ENCODE data around the gene ZDHHC12.

Gene ZDHHC12

GRCh38 chr9:128724744-128725211 is 851 bp upstream of the ZDHHC12 start:
- peak; percentile 57 for ATAC-seq
- TF ChIP-seq TCF4 (CRISPR knock-in tag; IDR thresholded peaks at IDR 0.05; ENCODE audit: borderline replicate concordance) (no peak), TOX (CRISPR knock-in tag; IDR thresholded peaks at IDR 0.05; ENCODE audit: borderline replicate concordance) (no peak), SNAI2 (CRISPR knock-in tag; IDR thresholded peaks at IDR 0.05) (no peak), ZNF8 (CRISPR knock-in tag; IDR thresholded peaks at IDR 0.05) (no peak), ARNTL (CRISPR knock-in tag; IDR thresholded peaks at IDR 0.05; ENCODE audit: borderline replicate concordance, low read depth) (no peak), CREB5 (CRISPR knock-in tag; IDR thresholded peaks at IDR 0.05; ENCODE audit: low read depth) (0 out of 2 replicates have a peak, but pooled peaks have one; percentile 22), OSR1 (CRISPR knock-in tag; IDR thresholded peaks at IDR 0.05) (no peak), CSDC2 (CRISPR knock-in tag; IDR thresholded peaks at IDR 0.05) (0 out of 2 replicates have a peak, but pooled peaks have one; percentile 11), ZNF70 (CRISPR knock-in tag; IDR thresholded peaks at IDR 0.05) (no peak), ZNF565 (CRISPR knock-in tag; conservative IDR thresholded peaks at IDR 0.05; ENCODE audit: low read depth) (no peak), ESRRG (CRISPR knock-in tag; IDR thresholded peaks at IDR 0.05) (no peak), ZC3H10 (CRISPR knock-in tag; IDR thresholded peaks at IDR 0.05) (0 out of 2 replicates have a peak, but pooled peaks have one; percentile 1), ZFP3 (CRISPR knock-in tag; IDR thresholded peaks at IDR 0.05) (no peak), RARB (CRISPR knock-in tag; IDR thresholded peaks at IDR 0.05) (no peak), BACH2 (CRISPR knock-in tag; IDR thresholded peaks at IDR 0.05; ENCODE audit: borderline replicate concordance) (no peak), ISL1 (CRISPR knock-in tag; IDR thresholded peaks at IDR 0.05) (no peak), CSRNP3 (CRISPR knock-in tag; IDR thresholded peaks at IDR 0.05) (no peak), ZFP30 (CRISPR knock-in tag; IDR thresholded peaks at IDR 0.05) (no peak), TSHZ2 (CRISPR knock-in tag; IDR thresholded peaks at IDR 0.05) (no peak), PPARA (CRISPR knock-in tag; IDR thresholded peaks at IDR 0.05; ENCODE audit: borderline replicate concordance) (no peak), POU6F1 (CRISPR knock-in tag; IDR thresholded peaks at IDR 0.05; ENCODE audit: borderline replicate concordance, low read depth) (no peak), PATZ1 (CRISPR knock-in tag; IDR thresholded peaks at IDR 0.05; ENCODE audit: borderline replicate concordance) (no peak), GLIS3 (CRISPR knock-in tag; IDR thresholded peaks at IDR 0.05) (no peak)

- ATAC-seq: no peak
- TF ChIP-seq CSDC2 (CRISPR knock-in tag; IDR thresholded peaks at IDR 0.05) (no peak), POU6F1 (CRISPR knock-in tag; IDR thresholded peaks at IDR 0.05; ENCODE audit: borderline replicate concordance, low read depth) (no peak), BACH2 (CRISPR knock-in tag; IDR thresholded peaks at IDR 0.05; ENCODE audit: borderline replicate concordance) (no peak), PATZ1 (CRISPR knock-in tag; IDR thresholded peaks at IDR 0.05; ENCODE audit: borderline replicate concordance) (no peak), OSR1 (CRISPR knock-in tag; IDR thresholded peaks at IDR 0.05) (no peak)
Observed at GRCh38 chr9:128723352-128723865, 518 bp downstream of the ZDHHC12 start.

Data from SK-N-SH treated with all-trans-retinoic acid at 6 μM for 48 hours (cell line).